ENCODE results near the gene SHANK1. TPM values are rescaled to one million over a fixed set of nuclear protein-coding genes. Genes with fewer than 3 reads are reported as not detected.

The SHANK1 gene
- total RNA-seq, 3 donors from 2014 or later: 0.59 to 0.98 TPM; not detected in 1

DNA sequence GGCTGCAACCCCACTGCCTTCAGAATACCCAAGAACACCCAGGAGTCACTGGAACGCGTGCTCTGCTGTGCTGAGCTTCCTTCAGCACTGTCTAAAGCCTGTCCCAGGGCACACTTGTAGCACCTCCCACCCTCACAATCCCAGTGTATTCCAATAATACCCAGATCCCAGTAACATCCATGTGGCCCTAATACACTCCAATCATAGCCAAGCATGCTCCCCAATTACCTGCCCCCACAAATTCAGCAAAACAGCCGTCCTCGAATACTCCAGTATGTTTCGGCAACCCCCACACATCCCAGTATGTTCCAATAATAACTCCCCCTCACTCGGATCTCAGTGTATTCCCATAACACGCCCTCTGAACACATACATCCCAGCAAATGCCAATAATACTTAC, 29.2 kb downstream of the SHANK1 start:
- Histone ChIP-seq H3K27me3 (peaks cover 7 to 65% of the 10 kb centered on the region in 2 donors), H3K9me3 (no peaks in the 10 kb centered on the region), H3K36me3 (no peaks in the 10 kb centered on the region), H3K4me1 (no peaks in the 10 kb centered on the region), H3K4me3 (no peak overlapping the region), H3K27ac (no peak overlapping the region)
- DNase-seq (ENCODE audit: low spot score in 2 of 2): no peak
- intact Hi-C loops (cut with DNase I; ENCODE audit: low total_unique reads): no loop called here
- TF ChIP-seq POLR2AphosphoS5 (IDR thresholded peaks at IDR 0.05) (no peak), POLR2A (IDR thresholded peaks at IDR 0.05) (no peak)
- TF ChIP-seq, protein P1, sequence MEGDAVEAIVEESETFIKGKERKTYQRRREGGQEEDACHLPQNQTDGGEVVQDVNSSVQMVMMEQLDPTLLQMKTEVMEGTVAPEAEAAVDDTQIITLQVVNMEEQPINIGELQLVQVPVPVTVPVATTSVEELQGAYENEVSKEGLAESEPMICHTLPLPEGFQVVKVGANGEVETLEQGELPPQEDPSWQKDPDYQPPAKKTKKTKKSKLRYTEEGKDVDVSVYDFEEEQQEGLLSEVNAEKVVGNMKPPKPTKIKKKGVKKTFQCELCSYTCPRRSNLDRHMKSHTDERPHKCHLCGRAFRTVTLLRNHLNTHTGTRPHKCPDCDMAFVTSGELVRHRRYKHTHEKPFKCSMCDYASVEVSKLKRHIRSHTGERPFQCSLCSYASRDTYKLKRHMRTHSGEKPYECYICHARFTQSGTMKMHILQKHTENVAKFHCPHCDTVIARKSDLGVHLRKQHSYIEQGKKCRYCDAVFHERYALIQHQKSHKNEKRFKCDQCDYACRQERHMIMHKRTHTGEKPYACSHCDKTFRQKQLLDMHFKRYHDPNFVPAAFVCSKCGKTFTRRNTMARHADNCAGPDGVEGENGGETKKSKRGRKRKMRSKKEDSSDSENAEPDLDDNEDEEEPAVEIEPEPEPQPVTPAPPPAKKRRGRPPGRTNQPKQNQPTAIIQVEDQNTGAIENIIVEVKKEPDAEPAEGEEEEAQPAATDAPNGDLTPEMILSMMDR (IDR thresholded peaks at IDR 0.05): no peak

GRCh38 chr19:50688766-50689165, 30.8 kb downstream of the SHANK1 start:
- Histone ChIP-seq H3K27me3 (peaks cover 4 to 59% of the 10 kb centered on the region in 2 donors), H3K36me3 (no peaks in the 10 kb centered on the region), H3K4me1 (no peaks in the 10 kb centered on the region), H3K4me3 (no peak overlapping the region), H3K9me3 (no peaks in the 10 kb centered on the region), H3K27ac (no peak overlapping the region)
- intact Hi-C loops (cut with DNase I; ENCODE audit: low total_unique reads): no loop called here
- DNase-seq (ENCODE audit: low spot score in 2 of 2): no peak
- TF ChIP-seq, protein P1 (IDR thresholded peaks at IDR 0.05): no peak
- TF ChIP-seq POLR2AphosphoS5 (IDR thresholded peaks at IDR 0.05) (no peak), POLR2A (IDR thresholded peaks at IDR 0.05) (no peak)

- no peak for DNase-seq (ENCODE audit: low spot score in 2 of 2)
- Histone ChIP-seq H3K27ac (no peak overlapping the region), H3K36me3 (no peaks in the 10 kb centered on the region), H3K9me3 (no peaks in the 10 kb centered on the region), H3K4me3 (no peak overlapping the region), H3K4me1 (no peaks in the 10 kb centered on the region), H3K27me3 (peaks cover 0 to 41% of the 10 kb centered on the region in 2 donors)
- intact Hi-C loops (cut with DNase I; ENCODE audit: low total_unique reads): loop anchor here (1.0 kb wide), 1 partner anchor 48 kb away; no protein-coding TSS in a partner anchor
- TF ChIP-seq, protein P1 (IDR thresholded peaks at IDR 0.05): no peak
- TF ChIP-seq POLR2AphosphoS5 (IDR thresholded peaks at IDR 0.05) (no peak), POLR2A (IDR thresholded peaks at IDR 0.05) (no peak)
Observed at GRCh38 chr19:50686310-50687032, 33.1 kb downstream of the SHANK1 start.

- Histone ChIP-seq H3K4me3 (no peak overlapping the region), H3K36me3 (no peaks in the 10 kb centered on the region), H3K9me3 (no peaks in the 10 kb centered on the region), H3K4me1 (no peaks in the 10 kb centered on the region), H3K27me3 (peaks cover 0 to 16% of the 10 kb centered on the region in 2 donors), H3K27ac (no peak overlapping the region)
- DNase-seq (ENCODE audit: low spot score in 2 of 2): peak; percentile 57 to 77
- TF ChIP-seq POLR2AphosphoS5 (IDR thresholded peaks at IDR 0.05) (no peak), POLR2A (IDR thresholded peaks at IDR 0.05) (no peak)
- TF ChIP-seq, protein P1 (IDR thresholded peaks at IDR 0.05): no peak
- intact Hi-C loops (cut with DNase I; ENCODE audit: low total_unique reads): no loop called here
Observed at GRCh38 chr19:50679177-50680125, 40.2 kb downstream of the SHANK1 start.
